Stimulated activated CD8-positive, alpha-beta memory T cell treated with anti-CD3 and anti-CD28 coated beads, Interleukin-15, amount 100 ng/mL, for 48 hours (primary cell): ENCODE data around the gene NCBP2.

Source experiments
- DNase-seq, 2 donors: peaks; one replicate each; pipeline ENCODE4 v3.0.0-alpha.2; 2020; ENCODE audit warnings: low read depth in 2 of 2

Gene NCBP2

GRCh38 chr3:196941729-196942225, 551 bp downstream of the NCBP2 start:
- DNase-seq, result peak; percentile 54 to 61

- no peak for DNase-seq
These were observed 3.8 kb downstream of the NCBP2 start for GRCh38 chr3:196938576-196938975.

DNA sequence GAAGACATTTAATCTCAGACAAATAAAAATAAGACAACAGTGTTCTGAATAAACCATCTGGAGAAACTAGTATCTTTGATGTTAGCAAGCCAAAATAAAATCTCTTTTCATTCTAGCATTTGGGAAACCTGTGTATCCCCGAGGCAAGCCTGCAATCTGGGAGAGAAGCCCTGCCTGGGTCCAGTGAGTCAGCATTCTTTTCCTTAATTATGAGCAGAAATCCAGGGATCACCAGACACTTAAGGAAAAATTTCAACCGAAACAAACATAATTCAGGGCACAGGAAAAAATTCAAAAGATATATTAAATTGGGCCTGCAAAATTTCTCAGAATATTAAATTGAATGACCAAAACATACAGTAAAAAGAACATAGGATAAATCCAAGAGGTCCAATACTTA, 4.2 kb downstream of the NCBP2 start:
- DNase-seq, result no peak

DNA sequence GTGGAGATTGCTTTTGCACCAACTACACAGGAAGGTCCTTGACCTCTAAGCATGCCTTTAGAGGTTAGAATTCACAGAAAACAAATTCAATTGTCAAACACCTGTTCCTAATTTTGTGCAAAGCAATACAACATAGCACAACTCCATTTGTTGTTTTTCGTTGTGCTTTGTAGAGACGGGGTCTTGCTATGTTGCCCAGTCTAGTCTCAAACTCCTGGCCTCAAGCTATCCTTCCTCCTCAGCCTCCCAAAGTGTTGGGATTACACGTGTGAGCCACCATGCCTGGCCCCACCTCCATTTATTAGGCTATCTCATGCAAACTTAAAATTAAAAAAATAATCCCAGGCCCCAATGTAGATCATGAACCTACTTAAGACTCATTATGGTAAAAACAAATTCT, 6.0 kb downstream of the NCBP2 start:
- DNase-seq, result no peak

DNA sequence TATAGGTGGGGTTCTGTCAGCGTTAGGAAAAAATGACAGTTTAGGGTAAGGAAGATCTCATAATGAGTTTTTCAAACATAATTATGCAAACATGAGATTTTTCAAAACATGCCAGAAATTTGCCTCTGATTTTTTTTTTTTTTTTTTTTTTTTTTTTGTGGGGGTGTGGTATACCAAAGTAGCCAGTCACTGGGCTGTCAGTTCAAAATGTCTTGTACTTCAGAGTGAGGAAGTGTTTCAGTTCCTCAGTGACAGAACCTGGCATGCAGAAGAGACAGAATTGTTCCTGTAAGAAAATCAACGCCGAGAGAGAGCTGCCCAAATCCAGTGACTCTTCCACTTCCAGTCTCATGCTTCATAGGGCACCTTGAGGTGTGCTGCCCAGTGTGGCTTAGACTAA, 9.7 kb downstream of the NCBP2 start:
- DNase-seq, result no peak

GRCh38 chr3:196931828-196932587, 10.3 kb downstream of the NCBP2 start:
- DNase-seq, result no peak

- DNase-seq, result no peak
These were observed 11.2 kb downstream of the NCBP2 start for GRCh38 chr3:196931157-196931556.

DNA sequence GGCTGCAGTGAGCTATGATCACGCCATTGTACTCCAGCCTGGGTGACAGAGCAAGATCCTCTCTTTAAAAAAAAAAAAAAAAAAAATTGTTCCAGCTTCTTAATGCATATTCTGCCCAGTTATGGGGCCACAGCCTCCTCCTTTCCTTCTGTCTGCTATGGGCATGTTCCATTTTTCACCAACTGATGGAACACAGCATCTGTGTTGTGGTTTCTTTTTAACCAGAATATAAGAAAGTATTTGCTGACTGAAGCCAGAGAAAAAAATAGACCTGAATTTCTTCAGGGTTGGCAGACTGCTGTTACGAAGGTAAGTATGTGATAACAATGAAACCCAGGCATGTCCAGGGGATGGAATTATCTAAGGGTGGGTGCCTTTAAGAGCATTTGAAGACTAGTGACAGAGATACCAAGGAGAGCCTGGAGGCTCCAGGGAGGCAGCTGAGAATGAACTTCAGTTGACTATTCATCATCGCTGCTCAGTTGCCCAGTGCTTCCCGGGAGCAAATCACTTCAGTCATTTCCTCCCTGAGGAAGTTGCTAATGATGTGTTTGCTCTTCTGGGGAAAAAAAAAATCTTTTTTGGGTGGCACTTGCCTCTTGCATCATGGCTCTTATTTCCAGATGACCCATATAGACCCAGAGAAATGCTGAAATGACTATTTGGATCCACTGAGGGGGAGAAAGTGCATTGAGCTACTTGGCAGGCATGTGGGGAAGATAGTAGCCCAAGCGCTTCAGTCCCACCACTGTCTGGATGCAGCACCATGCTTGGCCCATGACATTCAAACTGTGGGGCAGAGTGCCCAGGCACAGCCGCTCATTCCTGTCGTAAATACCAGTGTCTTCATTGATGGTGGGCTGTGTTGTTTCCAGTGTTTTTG, 14.5 kb downstream of the NCBP2 start:
- no peak for DNase-seq

- DNase-seq, result no peak
These were observed 21.6 kb downstream of the NCBP2 start for GRCh38 chr3:196920733-196921132.

DNA sequence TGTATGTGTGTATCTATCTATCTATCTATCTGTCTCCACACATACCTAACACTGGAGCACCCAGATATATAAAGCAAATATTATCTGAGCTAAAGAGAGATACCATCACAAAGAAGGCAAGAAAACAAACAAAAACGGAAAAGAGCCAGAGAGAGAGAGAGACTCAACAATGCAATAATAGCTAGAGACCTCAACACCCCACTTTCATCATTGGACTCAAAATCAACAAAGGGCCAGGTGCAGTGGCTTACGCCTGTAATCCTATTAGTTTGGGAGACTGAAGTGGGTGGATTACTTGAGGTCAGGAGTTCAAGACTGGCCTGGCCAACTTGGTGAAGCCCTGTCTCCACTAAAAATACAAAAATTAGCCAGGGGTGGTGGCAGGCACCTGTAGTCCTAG, 23.4 kb downstream of the NCBP2 start:
- no peak for DNase-seq

DNA sequence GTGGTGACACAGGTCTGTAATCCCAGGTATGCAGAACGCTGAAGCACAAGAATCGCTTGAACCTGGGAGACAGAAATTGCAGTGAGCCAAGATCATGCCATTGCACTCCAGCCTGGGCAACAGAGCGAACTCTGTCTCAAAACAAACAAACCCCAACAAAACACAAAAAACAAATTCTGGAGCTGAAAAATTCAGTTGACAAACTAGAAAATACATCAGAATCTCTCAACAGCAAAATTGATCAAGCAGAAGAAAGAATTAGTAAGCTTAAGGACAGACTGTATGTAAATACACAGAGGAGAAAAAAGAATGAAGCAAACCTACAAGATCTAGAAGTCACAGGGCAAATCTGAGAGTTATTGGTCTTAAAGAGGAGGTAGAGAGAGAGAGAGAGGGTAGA, 25.3 kb downstream of the NCBP2 start:
- DNase-seq, result no peak

DNA sequence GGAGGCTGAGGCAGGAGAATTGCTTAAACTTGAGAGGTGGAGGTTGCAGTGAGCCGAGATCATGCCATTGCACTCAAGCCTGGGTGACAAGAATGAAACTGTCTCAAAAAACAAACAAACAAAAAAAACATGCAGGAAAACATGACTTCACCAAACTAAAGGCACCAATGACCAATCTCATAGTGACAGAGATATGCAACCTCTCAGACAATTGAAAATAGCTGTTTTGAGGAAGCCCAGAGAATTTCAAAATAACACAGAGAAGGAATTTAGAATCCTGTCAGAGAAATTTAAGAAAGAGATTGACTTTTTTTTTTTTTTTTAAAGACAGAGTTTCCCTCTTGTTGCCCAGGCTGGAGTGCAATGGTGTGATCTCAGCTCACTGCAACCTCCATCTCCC, 26.1 kb downstream of the NCBP2 start:
- DNase-seq, result no peak

DNA sequence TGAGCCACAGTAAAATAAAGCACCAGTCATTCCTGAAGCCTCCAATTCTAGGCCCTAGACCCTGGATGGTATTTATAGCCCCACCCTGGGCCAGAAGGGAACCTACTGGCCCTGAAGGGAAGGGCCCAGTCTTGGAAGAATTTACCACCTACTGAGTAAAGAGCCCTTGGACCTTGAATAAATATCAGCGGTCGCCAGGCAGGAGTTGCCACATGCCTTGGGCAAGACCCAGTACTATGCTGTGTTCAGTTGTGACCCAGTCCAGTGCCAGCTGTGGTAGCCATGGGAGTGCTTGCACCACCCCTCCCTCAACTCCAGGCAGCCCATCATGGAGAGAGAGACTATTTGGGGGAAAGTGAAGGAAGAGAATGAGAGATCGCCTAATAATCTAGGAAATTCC, 27.0 kb downstream of the NCBP2 start:
- DNase-seq, result no peak

GRCh38 chr3:196914866-196915265, 27.5 kb downstream of the NCBP2 start:
- no peak for DNase-seq

GRCh38 chr3:196903740-196904139, 38.6 kb downstream of the NCBP2 start:
- DNase-seq, result no peak

DNA sequence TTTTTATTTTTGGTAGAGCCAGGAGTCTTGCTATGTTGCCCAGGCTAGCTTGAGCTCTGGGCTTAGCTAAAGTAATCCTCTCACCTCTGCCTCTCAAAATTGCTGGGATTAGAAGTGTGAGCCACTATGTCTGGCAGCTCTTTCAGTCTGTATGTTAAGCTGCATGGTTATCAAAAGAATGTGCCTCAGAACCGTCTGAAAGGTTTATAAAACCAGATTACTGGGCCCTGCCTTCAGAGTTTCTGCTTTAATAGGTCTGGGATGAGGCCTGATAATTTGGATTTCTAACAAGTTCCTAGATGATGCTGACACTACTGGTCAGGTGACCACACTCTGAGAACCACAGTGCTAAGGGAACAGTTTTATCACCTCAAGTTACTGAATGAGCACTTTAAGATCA, 40.0 kb downstream of the NCBP2 start:
- no peak for DNase-seq

- DNase-seq, result no peak
These were observed 40.6 kb downstream of the NCBP2 start for GRCh38 chr3:196901768-196902167.

GRCh38 chr3:196896229-196896628, 46.1 kb downstream of the NCBP2 start:
- DNase-seq, result no peak

- no peak for DNase-seq
These were observed 47.6 kb downstream of the NCBP2 start for GRCh38 chr3:196894557-196895295.

- no peak for DNase-seq
These were observed 52.3 kb downstream of the NCBP2 start for GRCh38 chr3:196889844-196890708.

DNA sequence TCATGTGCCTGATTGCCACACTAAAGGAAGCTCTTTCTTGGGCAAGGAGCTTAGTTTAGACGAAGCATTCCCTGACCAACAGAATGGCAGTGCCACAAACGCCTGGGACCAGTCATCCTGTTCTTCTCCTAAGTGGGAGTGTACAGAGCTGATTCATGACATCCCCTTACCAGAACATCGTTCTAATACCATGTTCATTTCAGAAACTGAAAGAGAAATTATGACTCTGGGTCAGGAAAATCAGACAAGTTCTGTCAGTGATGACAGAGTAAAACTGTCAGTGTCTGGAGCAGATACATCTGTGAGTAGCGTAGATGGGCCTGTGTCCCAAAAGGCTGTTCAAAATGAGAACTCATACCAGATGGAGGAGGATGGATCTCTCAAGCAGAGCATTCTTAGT, 56.2 kb downstream of the NCBP2 start:
- no peak for DNase-seq
